GM12801 (cell line): ENCODE measurements around the gene CACNA2D2.

ENCODE experiments used
- TF ChIP-seq, protein P1 (sequence below): IDR thresholded peaks from one replicate; pipeline ENCODE4 v1.5.1; 2011; ENCODE audit warnings: control low read depth; ENCODE audit not compliant: insufficient read length; ENCODE audit errors: extremely low read depth

Gene CACNA2D2

DNA sequence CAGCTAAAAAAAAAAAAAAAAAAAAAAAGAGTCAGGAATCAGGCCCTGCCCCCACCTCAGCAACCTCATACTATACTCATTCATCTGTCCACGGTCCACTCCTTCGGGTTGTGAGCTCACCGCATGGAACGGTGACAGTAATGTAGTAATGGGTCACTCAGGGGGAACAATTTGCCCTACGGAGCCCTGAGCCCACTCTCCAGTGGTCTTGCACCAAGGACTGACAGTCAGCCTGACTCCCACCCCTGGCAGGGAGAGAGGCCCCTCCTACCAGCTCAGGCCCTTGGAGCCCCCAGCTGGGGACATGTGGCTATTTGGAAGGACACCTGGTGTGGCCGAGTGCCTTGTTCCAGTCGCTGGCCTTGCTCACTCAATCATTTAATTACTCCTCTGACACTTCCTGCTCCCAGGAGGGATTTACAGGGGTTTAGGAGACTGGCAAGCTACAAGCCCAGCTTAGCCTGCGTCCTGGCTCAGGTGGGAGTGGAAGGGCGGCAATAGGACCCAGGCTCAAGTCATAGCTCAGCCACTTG is 19.9 kb upstream of the CACNA2D2 start:
- TF ChIP-seq, protein P1, sequence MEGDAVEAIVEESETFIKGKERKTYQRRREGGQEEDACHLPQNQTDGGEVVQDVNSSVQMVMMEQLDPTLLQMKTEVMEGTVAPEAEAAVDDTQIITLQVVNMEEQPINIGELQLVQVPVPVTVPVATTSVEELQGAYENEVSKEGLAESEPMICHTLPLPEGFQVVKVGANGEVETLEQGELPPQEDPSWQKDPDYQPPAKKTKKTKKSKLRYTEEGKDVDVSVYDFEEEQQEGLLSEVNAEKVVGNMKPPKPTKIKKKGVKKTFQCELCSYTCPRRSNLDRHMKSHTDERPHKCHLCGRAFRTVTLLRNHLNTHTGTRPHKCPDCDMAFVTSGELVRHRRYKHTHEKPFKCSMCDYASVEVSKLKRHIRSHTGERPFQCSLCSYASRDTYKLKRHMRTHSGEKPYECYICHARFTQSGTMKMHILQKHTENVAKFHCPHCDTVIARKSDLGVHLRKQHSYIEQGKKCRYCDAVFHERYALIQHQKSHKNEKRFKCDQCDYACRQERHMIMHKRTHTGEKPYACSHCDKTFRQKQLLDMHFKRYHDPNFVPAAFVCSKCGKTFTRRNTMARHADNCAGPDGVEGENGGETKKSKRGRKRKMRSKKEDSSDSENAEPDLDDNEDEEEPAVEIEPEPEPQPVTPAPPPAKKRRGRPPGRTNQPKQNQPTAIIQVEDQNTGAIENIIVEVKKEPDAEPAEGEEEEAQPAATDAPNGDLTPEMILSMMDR: no peak

DNA sequence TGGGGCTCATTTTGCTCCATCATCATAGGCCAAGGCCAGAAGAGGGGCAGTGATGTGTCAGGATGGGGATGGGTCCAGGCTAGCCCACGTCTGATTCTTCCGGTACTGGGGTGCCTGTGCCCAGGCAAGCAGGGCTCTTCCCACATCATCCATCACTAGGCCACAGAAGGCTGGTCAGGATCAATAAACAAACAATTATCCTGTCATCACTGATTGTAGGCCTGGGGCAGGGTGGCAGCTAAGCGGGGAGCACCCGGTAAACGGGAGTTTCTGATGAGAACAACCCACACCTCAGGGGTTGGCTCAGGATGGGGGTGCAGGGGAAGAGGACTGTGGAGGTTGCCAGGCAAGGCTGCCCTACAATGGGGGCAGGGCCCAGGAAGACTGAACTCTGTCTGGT is 18.1 kb upstream of the CACNA2D2 start:
- TF ChIP-seq, protein P1: no peak

DNA sequence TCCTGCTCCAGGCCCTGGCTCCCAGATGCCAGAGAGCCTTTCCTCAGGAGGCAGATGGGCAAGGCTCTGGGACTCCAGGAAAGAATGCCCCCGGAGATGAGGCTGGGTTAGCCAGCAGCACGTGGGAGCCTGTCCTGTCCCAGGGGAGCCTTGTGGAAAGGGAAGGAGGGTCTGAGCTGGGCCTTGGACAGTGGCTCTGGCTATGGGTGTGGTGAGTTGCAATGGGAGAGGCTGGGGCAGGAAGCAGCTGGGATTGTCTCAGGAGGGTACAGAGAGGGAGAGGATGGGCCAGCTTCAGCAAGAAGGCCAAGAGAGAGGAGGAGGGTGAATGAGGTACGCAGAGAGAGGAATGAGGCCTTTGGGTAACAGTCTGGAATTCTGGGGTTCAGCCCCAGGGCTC is 17.4 kb upstream of the CACNA2D2 start:
- TF ChIP-seq, protein P1: no peak

DNA sequence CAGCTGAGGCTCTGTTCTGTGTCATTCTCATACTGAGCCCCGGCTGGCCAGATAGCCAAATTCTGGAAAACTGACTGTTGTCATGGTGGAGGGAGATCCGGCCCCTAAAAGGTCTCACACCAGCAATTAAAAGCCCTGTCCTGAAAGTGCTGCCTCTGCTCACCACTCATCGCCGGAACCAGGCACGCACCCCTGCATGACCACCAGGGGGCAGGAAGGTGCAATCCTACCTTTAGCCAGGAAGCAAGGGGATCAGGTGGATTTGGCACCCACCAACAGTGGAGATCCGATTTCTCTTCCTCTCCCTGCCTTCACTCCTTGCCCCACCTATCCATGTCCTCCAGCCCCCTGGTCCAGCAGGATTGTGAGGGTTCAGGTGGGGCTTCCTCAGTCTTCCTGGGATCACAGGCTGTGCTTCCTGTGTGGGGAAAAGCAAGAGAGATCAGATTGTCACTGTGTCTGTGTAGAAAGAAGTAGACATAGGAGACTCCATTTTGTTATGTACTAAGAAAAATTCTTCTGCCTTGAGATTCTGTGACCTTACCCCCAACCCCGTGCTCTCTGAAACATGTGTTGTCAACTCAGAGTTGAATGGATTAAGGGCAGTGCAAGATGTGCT is 16.1 kb upstream of the CACNA2D2 start:
- TF ChIP-seq, protein P1: peak; percentile 43

DNA sequence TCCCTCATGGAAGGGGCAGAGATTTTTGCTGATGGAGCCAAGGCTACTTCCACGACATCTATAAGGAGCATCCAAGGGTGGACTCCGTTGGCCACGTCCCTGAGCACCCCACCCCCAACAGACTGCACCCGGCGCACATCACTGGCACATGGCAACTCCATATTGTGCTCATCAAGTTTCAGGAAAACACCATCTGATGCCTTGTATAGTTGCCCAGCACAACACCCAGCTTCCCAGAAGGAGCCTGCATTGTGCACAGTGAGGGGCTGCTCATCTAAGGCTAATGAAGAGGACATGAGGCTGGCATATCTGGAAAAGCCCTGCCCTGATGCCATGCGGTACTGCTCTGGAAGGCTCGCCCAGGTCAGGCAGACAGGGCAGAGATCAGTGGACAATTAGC is 15.0 kb upstream of the CACNA2D2 start:
- TF ChIP-seq, protein P1: no peak

DNA sequence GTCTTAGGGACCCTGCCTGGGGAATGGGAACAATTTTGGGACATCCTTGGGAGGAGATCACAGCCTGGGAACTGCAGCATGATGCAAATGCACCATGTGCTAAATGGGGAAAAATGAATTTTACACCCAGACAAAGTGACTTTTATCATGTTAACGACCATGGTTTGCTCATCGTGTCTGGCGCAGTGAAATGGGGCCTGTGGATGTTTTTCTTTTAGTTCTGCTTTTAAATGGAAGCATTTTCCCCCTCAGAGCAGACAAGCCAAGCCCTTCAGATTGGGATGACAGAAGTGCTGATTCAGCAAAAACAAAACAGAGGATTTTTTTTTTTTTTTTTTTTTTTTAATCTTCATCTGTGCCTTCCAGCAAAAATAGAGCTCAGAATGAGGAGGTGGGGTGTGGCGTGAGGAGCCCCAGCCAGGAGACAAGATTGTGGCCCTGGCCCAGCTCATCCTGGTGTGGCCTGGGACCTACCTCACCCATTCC is 14.3 kb upstream of the CACNA2D2 start:
- TF ChIP-seq, protein P1: no peak

DNA sequence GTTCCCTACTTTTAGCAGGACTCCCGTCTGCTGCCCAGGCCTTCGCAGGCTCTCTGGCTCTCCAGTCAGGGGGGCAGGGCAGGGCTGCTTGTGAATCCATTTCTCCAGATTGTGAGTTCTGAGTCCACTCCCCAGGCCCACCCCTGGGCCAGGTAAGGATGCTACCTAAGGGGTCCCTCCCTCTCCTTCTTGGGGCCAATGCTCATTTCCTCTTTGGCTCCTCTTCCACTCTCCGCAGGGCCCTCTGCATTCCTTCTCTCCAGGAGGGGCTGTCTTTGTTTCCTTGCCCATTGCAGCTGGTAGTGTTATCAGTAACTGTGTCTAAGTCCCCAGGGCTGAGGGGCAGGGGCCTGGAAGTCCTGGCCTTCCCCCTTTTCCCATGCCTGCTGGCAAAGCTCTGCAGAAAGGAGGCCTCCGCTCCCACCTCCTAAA is 13.0 kb upstream of the CACNA2D2 start:
- TF ChIP-seq, protein P1: no peak
